Right ventricle myocardium superior (tissue), 1 donor: ENCODE data around the gene TOP3B. TPM values are rescaled to one million over a fixed set of nuclear protein-coding genes. Genes with fewer than 3 reads are reported as not detected.

Experiments used
- ATAC-seq: fragments of 200-7000 bp; cut with Tn5 transposase; one replicate; pipeline ENCODE4 v1.9.1; 2020; ENCODE audit warnings: mild to moderate bottlenecking; ENCODE audit not compliant: poor library complexity
- DNase-seq: peaks from one replicate; pipeline ENCODE4 v3.0.0-alpha.2; 2020
- intact Hi-C: fragments of 100-400 bp; cut with DNase I; formaldehyde crosslinking; loops from one replicate; pipeline ENCODE4 v1.11.2; 2022
- total RNA-seq: library from RNA; stranded (reverse); fragmentation: NEBNext Ultra II Directional; extraction: Animal tissue kit (Norgen Biotek cat#: 25700); gene quantifications from one replicate; pipeline ENCODE4 v1.2.1, GENCODE V29; 2021
- donor health status: DM: no; HTN: yes; CAD: no; lungs with severe emphysema.

Gene TOP3B
- total RNA-seq, 1 donor from 2014 or later: 9.0 TPM

DNA sequence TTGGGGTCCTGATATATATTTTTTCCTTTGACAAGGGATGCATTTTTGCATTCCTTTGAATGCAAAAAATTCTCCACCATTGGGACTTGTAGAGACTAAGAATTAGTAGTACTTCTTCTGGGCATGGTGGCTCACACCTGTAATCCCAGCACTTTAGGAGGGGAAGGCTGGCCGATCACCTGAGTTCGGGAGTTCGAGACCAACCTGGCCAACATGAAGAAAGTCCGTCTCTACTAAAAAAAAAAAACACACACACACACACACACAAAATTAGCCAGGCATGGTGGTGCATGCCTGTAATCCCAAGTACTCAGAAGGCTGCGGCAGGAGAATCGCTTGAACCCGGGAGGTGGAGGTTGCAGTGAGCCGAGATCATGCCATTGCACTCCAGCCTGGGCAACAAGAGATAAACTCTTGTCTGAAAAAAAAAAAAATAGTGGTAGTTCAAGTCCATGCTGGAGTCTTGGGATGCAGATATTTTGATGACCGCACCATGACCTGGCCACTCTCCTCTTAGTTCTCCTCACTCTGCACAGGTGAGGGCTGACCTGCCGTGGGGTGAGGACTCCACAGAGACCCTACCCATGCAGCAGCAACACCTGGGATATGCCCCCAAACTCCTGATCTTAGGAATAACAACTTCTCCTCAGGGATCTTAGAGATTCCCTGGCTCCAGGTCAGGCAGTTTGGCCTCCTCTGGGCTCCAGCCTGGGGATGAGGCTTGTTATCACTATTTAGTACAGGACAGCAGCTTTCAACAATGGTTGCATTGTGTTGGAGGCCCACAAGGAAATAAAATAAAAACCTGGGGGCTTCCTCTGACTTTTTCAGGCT lies 36.5 kb upstream of the TOP3B start:
- ATAC-seq (no peak), DNase-seq (no peak)
- intact Hi-C loops: no loop called here

GRCh38 chr22:22015631-22016030 lies 33.0 kb upstream of the TOP3B start:
- intact Hi-C loops: no loop called here
- DNase-seq (no peak), ATAC-seq (no peak)

- intact Hi-C loops: no loop called here
- no peak for DNase-seq
- ATAC-seq: no peak
Observed at GRCh38 chr22:22014285-22014659, 31.7 kb upstream of the TOP3B start.

DNA sequence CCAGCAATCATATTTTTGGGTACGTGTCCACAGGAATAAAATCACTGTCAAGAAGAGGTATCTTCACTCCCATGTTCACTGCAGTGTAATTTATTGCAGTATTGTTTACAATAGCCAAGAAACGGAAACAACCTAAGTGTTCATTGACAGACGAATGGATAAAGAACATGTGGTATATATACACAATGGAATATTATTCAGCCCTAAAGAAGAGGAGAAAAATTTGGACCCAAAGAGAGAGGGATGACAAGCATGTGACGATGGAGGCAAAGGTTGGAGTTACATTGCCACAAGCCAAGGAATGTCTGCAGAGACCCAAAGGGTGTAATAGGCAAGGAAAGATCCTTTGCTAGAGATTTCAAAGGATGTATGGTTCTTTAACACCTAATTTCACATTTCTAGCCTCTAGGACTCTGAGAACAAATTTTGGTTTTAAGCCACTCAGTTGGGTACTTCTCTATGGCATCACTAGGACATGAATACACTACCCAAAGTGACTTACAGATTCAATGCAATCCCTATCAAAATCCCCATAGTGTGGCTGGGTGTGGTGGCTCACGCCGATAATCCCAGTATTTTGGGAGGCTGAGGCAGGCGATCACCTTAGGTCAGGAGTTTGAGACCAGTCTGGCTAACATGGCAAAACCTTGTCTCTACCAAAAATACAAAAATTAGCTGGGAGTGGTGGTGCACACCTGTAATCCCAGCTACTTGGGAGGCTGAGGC lies 31.1 kb upstream of the TOP3B start:
- intact Hi-C loops: no loop called here
- ATAC-seq: no peak

GRCh38 chr22:22011964-22012363 lies 29.4 kb upstream of the TOP3B start:
- ATAC-seq (no peak), DNase-seq (no peak)
- intact Hi-C loops: no loop called here

More for the DNA sequence above, 31.1 kb upstream of the TOP3B start:
- no peak for DNase-seq

- ATAC-seq (no peak), DNase-seq (no peak)
- intact Hi-C loops: no loop called here
Observed at GRCh38 chr22:22010358-22010757, 27.8 kb upstream of the TOP3B start.

GRCh38 chr22:22009661-22010060 lies 27.1 kb upstream of the TOP3B start:
- ATAC-seq: no peak
- no peak for DNase-seq
- intact Hi-C loops: no loop called here

GRCh38 chr22:22006596-22006990 lies 24.0 kb upstream of the TOP3B start:
- no peak for DNase-seq
- intact Hi-C loops: no loop called here

GRCh38 chr22:22005945-22006595 lies 23.5 kb upstream of the TOP3B start:
- ATAC-seq (no peak), DNase-seq (no peak)

More at GRCh38 chr22:22006596-22006990, 24.0 kb upstream of the TOP3B start:
- ATAC-seq: no peak

DNA sequence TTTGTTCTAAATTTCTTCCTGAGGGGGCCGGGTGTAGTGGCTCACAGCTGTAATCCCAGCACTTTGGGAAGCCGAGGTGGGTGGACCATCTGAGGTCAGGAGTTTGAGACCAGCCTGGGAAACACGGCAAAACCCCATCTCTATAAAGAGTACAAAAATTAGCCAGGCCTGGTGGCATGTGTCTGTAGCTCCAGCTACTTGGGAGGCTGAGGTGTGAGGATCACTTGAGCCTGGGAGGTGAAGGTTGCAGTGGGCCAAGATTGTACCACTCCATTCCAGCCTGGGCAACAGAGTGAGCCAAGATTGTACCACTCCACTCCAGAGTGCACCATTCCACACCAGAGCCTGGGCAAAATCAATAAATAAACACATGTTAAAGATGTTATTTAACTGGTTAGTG lies 20.6 kb upstream of the TOP3B start:
- ATAC-seq: no peak
- intact Hi-C loops: no loop called here
- DNase-seq: no peak

More at GRCh38 chr22:22005945-22006595, 23.5 kb upstream of the TOP3B start:
- intact Hi-C loops: no loop called here

DNA sequence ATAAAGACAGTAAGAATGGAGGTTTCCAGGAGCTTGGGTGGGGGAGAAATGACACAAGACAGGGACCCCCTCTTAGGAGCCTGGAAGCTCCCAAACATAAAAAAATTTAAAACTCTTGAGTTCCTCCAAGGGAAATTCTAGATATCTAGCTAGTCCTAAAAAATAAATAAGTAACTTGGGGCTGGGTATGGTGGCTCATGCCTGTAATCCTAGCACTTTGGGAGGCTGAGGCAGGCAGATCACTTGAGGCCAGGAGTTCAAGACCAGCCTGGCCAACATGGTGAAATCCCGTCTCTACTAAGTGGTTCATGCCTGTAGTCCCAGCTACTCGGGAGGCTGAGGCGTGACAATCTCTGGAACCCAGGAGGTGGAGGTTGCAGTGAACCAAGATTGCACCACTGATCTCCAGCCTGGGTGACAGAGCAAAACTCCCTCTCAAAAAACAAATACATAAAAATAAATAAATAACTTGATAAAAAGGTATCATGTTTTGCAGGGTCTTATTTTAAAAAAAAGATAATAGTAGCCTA lies 20.0 kb upstream of the TOP3B start:
- ATAC-seq (no peak), DNase-seq (no peak)
- intact Hi-C loops: no loop called here

DNA sequence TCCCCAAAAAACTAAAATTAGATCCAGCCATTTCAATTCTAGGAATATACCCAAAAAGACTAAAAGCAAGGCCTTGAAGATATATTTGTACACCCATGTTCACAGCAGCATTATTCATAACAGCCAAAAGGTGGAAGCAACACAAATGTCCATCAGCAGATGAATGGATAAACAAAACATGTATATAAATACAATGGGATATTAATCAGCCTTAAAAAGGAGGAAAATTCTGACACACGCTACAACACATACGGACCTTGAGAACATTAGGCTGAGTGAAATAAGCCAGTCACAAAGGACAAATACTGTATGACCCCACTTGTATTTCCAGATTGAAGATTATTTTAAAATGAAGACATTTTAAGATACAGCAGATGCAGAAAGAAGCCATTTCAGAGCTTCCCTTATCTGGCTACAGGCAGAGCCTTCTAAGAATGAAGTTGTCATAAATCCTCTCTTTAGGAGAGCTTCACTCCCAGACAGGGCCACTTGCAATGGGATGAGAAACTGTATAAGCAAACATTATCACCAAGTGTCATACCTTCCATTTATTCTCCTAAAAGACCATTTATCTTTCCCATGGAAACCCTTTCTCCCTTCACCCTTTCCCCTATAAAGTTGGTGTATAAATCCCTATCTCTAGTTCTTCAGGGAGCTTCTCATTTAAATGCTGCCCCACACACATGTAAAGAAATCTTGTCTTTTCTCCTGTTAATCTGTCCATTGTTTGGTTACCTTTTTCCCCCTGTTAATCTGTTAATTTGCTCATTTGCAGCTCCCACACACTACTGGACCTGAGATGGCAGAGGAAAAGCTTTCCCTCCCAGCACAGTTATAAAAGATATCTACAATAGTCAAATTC lies 19.3 kb upstream of the TOP3B start:
- DNase-seq (no peak), ATAC-seq (no peak)
- intact Hi-C loops: no loop called here

GRCh38 chr22:21998595-21999247 lies 16.1 kb upstream of the TOP3B start:
- intact Hi-C loops: no loop called here
- DNase-seq (no peak), ATAC-seq (no peak)

GRCh38 chr22:21996175-21996720 lies 13.7 kb upstream of the TOP3B start:
- intact Hi-C loops: no loop called here
- ATAC-seq (no peak), DNase-seq (no peak)

DNA sequence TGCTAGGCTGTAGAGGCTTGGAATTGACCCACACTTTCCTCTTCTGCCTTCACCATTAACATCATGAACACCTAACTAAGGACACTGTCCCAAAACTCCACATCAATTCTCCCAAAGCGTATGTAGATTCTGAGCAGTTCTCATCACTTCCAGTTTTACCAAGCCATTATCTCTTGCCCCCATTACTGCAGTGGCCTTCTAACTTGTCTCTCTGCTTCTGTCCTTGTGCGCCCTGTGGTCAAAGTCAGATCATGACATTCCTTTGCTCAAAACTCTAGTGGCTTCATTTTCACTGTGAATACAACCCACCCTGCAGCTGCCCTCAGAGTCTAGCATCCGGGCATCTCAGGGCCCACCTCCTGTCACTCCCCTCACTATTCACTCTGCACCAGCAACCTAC lies 13.1 kb upstream of the TOP3B start:
- intact Hi-C loops: no loop called here
- DNase-seq (no peak), ATAC-seq (no peak)

DNA sequence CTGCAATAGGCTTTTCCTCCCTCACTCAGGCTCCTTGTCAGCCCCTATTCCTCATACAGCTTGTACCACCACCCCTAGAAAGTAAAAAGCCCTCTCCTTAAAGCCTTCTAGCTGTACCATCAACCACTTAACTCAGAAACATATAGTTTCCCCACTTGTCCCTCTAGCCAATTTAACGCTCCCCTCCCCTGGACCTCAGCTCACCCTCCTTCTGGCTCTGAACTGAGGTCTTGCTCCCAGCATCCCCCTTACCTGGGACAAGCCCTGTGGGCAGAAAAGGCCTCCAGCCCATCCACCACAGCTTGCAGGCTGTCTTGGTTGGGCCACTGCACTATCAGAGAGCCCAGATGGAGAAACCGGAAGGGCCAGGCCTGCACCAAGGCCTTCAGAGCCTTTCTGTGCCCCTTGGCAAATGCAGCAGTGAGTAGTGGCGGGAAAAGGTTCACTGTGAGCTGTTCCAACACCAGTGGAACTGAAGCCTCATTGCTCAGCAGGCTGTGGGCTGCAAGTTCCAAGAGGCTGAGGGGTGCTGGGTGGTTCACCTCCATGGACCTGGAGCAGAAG lies 12.4 kb upstream of the TOP3B start:
- no peak for ATAC-seq
- intact Hi-C loops: no loop called here

GRCh38 chr22:21992593-21993237 lies 10.1 kb upstream of the TOP3B start:
- ATAC-seq (no peak), DNase-seq (no peak)
- intact Hi-C loops: no loop called here

More for the DNA sequence above, 12.4 kb upstream of the TOP3B start:
- DNase-seq: no peak
